Uterus (tissue), 2 donors: ENCODE results near the gene ZFYVE28.

Experiments used
- POLR2A ChIP-seq, 2 donors: fragments of 450-650 bp; IDR thresholded peaks; one replicate each; pipeline ENCODE4 v1.6.1; 2016; ENCODE audit warnings: antibody characterized with exemption in 2 of 2, mild to moderate bottlenecking in 1 of 2, moderate library complexity in 1 of 2
- TF ChIP-seq, protein P1 (sequence below), 4 experiments: fragments of 200-600 bp in 2 of 4; fragments of 450-650 bp in 2 of 4; sonication (generic) in 2 of 4; IDR thresholded peaks; one replicate each; pipeline ENCODE4 v1.5.1; 2016 to 2019; ENCODE audit warnings: antibody characterized with exemption in 4 of 4, mild to moderate bottlenecking in 2 of 4, moderate library complexity in 1 of 4

GRCh38 chr4:2443061-2443730 is 24.8 kb upstream of the ZFYVE28 start:
- TF ChIP-seq, protein P1, sequence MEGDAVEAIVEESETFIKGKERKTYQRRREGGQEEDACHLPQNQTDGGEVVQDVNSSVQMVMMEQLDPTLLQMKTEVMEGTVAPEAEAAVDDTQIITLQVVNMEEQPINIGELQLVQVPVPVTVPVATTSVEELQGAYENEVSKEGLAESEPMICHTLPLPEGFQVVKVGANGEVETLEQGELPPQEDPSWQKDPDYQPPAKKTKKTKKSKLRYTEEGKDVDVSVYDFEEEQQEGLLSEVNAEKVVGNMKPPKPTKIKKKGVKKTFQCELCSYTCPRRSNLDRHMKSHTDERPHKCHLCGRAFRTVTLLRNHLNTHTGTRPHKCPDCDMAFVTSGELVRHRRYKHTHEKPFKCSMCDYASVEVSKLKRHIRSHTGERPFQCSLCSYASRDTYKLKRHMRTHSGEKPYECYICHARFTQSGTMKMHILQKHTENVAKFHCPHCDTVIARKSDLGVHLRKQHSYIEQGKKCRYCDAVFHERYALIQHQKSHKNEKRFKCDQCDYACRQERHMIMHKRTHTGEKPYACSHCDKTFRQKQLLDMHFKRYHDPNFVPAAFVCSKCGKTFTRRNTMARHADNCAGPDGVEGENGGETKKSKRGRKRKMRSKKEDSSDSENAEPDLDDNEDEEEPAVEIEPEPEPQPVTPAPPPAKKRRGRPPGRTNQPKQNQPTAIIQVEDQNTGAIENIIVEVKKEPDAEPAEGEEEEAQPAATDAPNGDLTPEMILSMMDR (IDR thresholded peaks at IDR 0.05), result no peak
- TF ChIP-seq POLR2A (IDR thresholded peaks at IDR 0.05), result no peak
